ENCODE measurements around the gene CIZ1. TPM values are rescaled to one million over a fixed set of nuclear protein-coding genes. Genes with fewer than 3 reads are reported as not detected.

CIZ1 gene
- total and polyA plus RNA-seq, 9 of the 15 experiments (the other 6 are each of a cell fraction or from before 2014, with no cell fraction given), result 6.6 to 329 (median 87.8) TPM

DNA sequence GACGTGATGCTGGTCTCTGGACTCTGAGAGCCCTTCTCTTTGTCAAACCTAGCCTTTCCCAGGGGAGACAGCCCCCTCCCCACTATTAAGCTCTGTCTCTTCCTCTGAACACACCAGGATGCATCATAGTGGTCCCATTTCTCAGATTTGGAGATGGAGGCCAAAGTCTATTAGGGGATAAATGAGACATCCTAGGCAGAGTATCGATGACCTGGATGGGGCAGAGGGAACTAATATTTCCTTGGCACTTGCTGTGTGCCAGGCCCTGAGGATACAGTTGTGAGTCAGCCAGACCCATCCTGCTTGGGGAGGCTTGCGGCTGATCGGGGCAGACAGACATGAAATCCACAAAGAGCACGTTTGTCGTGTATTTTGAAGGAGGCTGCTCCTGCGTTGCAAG is 17.0 kb upstream of the CIZ1 start:
- Histone ChIP-seq H3K4me3 (no peak overlapping the region), H3K9me1 (ENCODE audit: control insufficient read depth, insufficient read depth, low read length) (peaks cover 3% of the 10 kb centered on the region), H2AFZ (ENCODE audit: low read depth, low read length) (no peak overlapping the region), H3K27me3 (ENCODE audit: control insufficient read depth in 2 of 2, insufficient read depth in 2 of 2, low read length in 2 of 2) (no peaks in the 10 kb centered on the region), H4K20me1 (replicated peaks; ENCODE audit: control insufficient read depth, insufficient read depth, low read length) (peaks cover 3% of the 10 kb centered on the region; the same call in 1 of the 2 replicates), H3K79me2 (ENCODE audit: control insufficient read depth, insufficient read depth, low read length) (no peaks in the 10 kb centered on the region), H3K4me1 (replicated peaks in 1 of 2; ENCODE audit: control insufficient read depth in 2 of 2, insufficient read depth in 2 of 2, low read length in 2 of 2) (peaks cover 16 to 43% of the 10 kb centered on the region in 2 experiments), H3K9me3 (replicated peaks; ENCODE audit: control insufficient read depth, insufficient read depth, low read depth, low read length) (no peaks in the 10 kb centered on the region), H3K9ac (ENCODE audit: insufficient read depth in 1 of 2, low read depth in 2 of 2, low read length in 2 of 2) (peak overlapping the region in 1 of 2 experiments; percentile 62; a peak in 1 of 4 replicates), H3K4me2 (ENCODE audit: insufficient read depth, low read length) (no peak overlapping the region), H3K27ac (ENCODE audit: extremely low read depth, low read depth, low read length) (no peak overlapping the region), H3K36me3 (ENCODE audit: control insufficient read depth, insufficient read depth, low read length) (0 out of 3 replicates have a peak, but pooled peaks cover 4% of the 10 kb centered on the region)
- ChIA-PET POLR2A (interaction anchor here (0.6 to 2.5 kb wide), 9 partner anchors 10 to 1465 kb away, joined by 3 to 33 read pairs (median 3); no protein-coding TSS in a partner anchor), CTCF (ENCODE audit: low intra/inter-chr PET ratio) (no interaction called here)
- in situ Hi-C loops (cut with MboI), result no loop called here
- DNase-seq (ENCODE audit: extremely low read depth in 1 of 4, low spot score in 3 of 4) (no peak), ATAC-seq (no peak), FAIRE-seq (no peak)
- no TSS peak for BruUV-seq (replicated peaks)
- intact Hi-C loops (cut with micrococcal nuclease), result loop anchor here (5.0 kb wide), 1 partner anchor 46 kb away; the partner anchor contains the start of gene BBLN
- 66% methylated on average over 7 of the region's 7 CpGs for WGBS (ENCODE audit: insufficient coverage, low coverage, missing lambda C conversion rate)
- TF ChIP-seq, protein P1, sequence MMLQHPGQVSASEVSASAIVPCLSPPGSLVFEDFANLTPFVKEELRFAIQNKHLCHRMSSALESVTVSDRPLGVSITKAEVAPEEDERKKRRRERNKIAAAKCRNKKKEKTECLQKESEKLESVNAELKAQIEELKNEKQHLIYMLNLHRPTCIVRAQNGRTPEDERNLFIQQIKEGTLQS (IDR thresholded peaks at IDR 0.05), result no peak
- TF ChIP-seq, protein P1 (CRISPR knock-in tag; conservative IDR thresholded peaks at IDR 0.05), result 0 out of 2 replicates have a peak, but pooled peaks have one; percentile 32
- TF ChIP-seq, protein P2, sequence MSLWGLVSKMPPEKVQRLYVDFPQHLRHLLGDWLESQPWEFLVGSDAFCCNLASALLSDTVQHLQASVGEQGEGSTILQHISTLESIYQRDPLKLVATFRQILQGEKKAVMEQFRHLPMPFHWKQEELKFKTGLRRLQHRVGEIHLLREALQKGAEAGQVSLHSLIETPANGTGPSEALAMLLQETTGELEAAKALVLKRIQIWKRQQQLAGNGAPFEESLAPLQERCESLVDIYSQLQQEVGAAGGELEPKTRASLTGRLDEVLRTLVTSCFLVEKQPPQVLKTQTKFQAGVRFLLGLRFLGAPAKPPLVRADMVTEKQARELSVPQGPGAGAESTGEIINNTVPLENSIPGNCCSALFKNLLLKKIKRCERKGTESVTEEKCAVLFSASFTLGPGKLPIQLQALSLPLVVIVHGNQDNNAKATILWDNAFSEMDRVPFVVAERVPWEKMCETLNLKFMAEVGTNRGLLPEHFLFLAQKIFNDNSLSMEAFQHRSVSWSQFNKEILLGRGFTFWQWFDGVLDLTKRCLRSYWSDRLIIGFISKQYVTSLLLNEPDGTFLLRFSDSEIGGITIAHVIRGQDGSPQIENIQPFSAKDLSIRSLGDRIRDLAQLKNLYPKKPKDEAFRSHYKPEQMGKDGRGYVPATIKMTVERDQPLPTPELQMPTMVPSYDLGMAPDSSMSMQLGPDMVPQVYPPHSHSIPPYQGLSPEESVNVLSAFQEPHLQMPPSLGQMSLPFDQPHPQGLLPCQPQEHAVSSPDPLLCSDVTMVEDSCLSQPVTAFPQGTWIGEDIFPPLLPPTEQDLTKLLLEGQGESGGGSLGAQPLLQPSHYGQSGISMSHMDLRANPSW (CRISPR knock-in tag; IDR thresholded peaks at IDR 0.05), result 0 out of 2 replicates have a peak, but pooled peaks have one; percentile 85
- TF ChIP-seq SIRT6 (IDR thresholded peaks at IDR 0.05; ENCODE audit: low read depth, low read length) (no peak), MED1 (CRISPR knock-in tag; IDR thresholded peaks at IDR 0.05; ENCODE audit: borderline replicate concordance) (no peak), MEF2D (tag; conservative IDR thresholded peaks at IDR 0.05; ENCODE audit: low read depth) (no peak), CREM (IDR thresholded peaks at IDR 0.05; ENCODE audit: low read depth) (no peak), ADNP (tag; IDR thresholded peaks at IDR 0.05) (no peak), TCFL5 (CRISPR knock-in tag; conservative IDR thresholded peaks at IDR 0.05) (no peak), GATAD2B (IDR thresholded peaks at IDR 0.05; ENCODE audit: borderline replicate concordance) (no peak), PTBP1 (IDR thresholded peaks at IDR 0.05; ENCODE audit: low read depth, low read length) (peak; percentile 79; the same call in 1 of the 2 replicates), PHB2 (IDR thresholded peaks at IDR 0.05; ENCODE audit: low read depth) (no peak), MAZ (CRISPR knock-in tag; conservative IDR thresholded peaks at IDR 0.05 in 1 of 2, IDR thresholded peaks at IDR 0.05 in 1 of 2) (no peak), PML (IDR thresholded peaks at IDR 0.05; ENCODE audit: low read length) (no peak), BCOR (IDR thresholded peaks at IDR 0.05) (peak; percentile 92), RCOR1 (IDR thresholded peaks at IDR 0.05; ENCODE audit: borderline replicate concordance in 1 of 2, low read depth in 2 of 2, low read length in 2 of 2) (peak in 1 of 2 experiments; percentile 60; a peak in 2 of 4 replicates), SMARCA5 (IDR thresholded peaks at IDR 0.05) (peak; percentile 84; the same call in 1 of the 2 replicates)
- TF ChIP-seq, protein P3, sequence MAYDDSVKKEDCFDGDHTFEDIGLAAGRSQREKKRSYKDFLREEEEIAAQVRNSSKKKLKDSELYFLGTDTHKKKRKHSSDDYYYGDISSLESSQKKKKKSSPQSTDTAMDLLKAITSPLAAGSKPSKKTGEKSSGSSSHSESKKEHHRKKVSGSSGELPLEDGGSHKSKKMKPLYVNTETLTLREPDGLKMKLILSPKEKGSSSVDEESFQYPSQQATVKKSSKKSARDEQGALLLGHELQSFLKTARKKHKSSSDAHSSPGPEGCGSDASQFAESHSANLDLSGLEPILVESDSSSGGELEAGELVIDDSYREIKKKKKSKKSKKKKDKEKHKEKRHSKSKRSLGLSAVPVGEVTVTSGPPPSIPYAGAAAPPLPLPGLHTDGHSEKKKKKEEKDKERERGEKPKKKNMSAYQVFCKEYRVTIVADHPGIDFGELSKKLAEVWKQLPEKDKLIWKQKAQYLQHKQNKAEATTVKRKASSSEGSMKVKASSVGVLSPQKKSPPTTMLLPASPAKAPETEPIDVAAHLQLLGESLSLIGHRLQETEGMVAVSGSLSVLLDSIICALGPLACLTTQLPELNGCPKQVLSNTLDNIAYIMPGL (CRISPR knock-in tag; IDR thresholded peaks at IDR 0.05), result 0 out of 2 replicates have a peak, but pooled peaks have one; percentile 61

All from K562 (cell line).